Measurements from ENCODE around the gene GAPVD1. TPM values are rescaled to one million over a fixed set of nuclear protein-coding genes. Genes with fewer than 3 reads are reported as not detected.
A peak's percentile ranks its signal among the peaks of the same experiment; 100 is the strongest.

GAPVD1 gene
- total RNA-seq, 1 experiment from 2014 or later: 66.2 TPM

DNA sequence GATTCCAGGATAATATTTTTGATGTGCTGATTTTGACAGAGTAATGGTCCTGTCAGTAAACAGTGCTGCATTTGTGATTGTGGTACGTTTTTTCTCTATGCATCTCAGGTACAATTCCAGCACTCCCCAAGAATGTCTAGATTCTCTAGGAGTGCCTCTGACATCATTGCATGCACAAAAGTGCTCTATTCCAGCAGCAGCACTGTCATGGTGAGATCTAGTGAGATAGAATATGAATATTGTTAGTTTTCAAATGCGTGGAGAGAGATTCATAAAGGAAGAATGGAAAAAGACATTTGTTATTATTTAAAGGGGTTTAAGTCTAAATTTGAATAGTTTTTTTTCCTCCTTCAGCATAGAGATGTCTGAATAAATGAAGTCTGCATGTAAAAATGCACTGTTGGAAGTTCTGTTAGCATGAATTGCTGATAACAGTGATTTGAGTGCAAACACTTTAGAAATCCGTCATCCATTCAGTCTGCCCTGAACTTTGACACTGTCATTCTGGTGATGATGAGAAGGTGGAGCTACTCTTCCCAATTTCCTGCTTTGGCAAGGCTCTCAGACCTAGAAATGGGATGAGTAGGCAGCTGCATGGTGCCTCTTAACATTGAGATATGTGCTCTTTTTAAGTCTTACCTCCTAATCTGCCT lies 84.6 kb downstream of the GAPVD1 start:
- peaks cover 2% of the 10 kb centered on the region for H3K36me3 ChIP-seq (ENCODE audit: control insufficient read depth, insufficient read depth, low read length)
- no peaks in the 10 kb centered on the region for H3K27me3 ChIP-seq (replicated peaks; ENCODE audit: control insufficient read depth, insufficient read depth, low read length)
- no peaks in the 10 kb centered on the region for H3K9me3 ChIP-seq
- Mint-ChIP-seq H3K27ac (ENCODE audit: unreplicated experiment) (no peak overlapping the region), H3K36me3 (ENCODE audit: insufficient read depth, unreplicated experiment) (peaks cover 73% of the 10 kb centered on the region), H3K27me3 (ENCODE audit: insufficient read depth, unreplicated experiment) (no peaks in the 10 kb centered on the region), H3K4me1 (ENCODE audit: low read depth, unreplicated experiment) (peaks cover 6% of the 10 kb centered on the region), H3K4me3 (ENCODE audit: unreplicated experiment) (no peak overlapping the region), H3K9me3 (ENCODE audit: unreplicated experiment) (no peaks in the 10 kb centered on the region)
- intact Hi-C loops (cut with micrococcal nuclease; ENCODE audit: unreplicated experiment): no loop called here
- TF ChIP-seq, protein P1, sequence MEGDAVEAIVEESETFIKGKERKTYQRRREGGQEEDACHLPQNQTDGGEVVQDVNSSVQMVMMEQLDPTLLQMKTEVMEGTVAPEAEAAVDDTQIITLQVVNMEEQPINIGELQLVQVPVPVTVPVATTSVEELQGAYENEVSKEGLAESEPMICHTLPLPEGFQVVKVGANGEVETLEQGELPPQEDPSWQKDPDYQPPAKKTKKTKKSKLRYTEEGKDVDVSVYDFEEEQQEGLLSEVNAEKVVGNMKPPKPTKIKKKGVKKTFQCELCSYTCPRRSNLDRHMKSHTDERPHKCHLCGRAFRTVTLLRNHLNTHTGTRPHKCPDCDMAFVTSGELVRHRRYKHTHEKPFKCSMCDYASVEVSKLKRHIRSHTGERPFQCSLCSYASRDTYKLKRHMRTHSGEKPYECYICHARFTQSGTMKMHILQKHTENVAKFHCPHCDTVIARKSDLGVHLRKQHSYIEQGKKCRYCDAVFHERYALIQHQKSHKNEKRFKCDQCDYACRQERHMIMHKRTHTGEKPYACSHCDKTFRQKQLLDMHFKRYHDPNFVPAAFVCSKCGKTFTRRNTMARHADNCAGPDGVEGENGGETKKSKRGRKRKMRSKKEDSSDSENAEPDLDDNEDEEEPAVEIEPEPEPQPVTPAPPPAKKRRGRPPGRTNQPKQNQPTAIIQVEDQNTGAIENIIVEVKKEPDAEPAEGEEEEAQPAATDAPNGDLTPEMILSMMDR (IDR thresholded peaks at IDR 0.05; ENCODE audit: insufficient read depth in 1 of 2, low read depth in 1 of 2, low read length in 1 of 2, severe bottlenecking in 1 of 2, unreplicated experiment in 1 of 2): no peak
- no peak overlapping the region for H3K4me3 ChIP-seq (ENCODE audit: low read depth, low read length)
- DNase-seq: peak in 1 of 2 experiments; percentile 24
- BruUV-seq (replicated peaks): no TSS peak
- CTCF ChIA-PET: interaction anchor here (1.0 to 1.4 kb wide), 3 partner anchors 15 to 90 kb away, joined by 4 to 6 read pairs (median 5); partner anchors contain the start of gene GAPVD1
- POLR2A ChIA-PET: interaction anchor here (1.2 kb wide), 1 partner anchor 105 kb away, joined by 3 read pairs; the partner anchor contains the start of gene HSPA5
- peaks cover 12% of the 10 kb centered on the region for H3K4me1 ChIP-seq

DNA sequence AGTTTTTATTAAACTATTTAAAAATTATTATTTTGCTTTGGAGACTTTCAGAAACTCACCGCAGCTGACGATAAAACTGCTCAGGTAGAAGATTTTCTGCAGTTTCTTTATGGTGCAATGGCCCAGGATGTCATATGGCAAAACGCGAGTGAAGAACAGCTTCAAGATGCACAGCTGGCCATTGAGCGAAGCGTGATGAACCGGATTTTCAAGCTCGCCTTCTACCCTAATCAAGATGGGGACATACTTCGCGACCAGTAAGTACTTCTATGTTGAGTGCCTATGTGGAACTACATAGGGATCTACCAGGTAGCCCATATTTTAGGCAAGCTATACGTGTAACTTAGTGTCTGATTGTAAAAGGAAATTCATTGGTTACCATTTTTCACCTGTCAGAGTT lies 94.0 kb downstream of the GAPVD1 start:
- Histone ChIP-seq H3K9me3 (no peaks in the 10 kb centered on the region), H3K27me3 (replicated peaks; ENCODE audit: control insufficient read depth, insufficient read depth, low read length) (no peaks in the 10 kb centered on the region; the same call in 1 of the 2 replicates), H3K4me1 (no peaks in the 10 kb centered on the region), H3K4me3 (ENCODE audit: low read depth, low read length) (no peak overlapping the region), H3K36me3 (ENCODE audit: control insufficient read depth, insufficient read depth, low read length) (peaks cover 4% of the 10 kb centered on the region)
- DNase-seq: no peak
- Mint-ChIP-seq H3K4me3 (ENCODE audit: unreplicated experiment) (no peak overlapping the region), H3K4me1 (ENCODE audit: low read depth, unreplicated experiment) (no peaks in the 10 kb centered on the region), H3K36me3 (ENCODE audit: insufficient read depth, unreplicated experiment) (peaks cover 91% of the 10 kb centered on the region), H3K27ac (ENCODE audit: unreplicated experiment) (no peak overlapping the region), H3K27me3 (ENCODE audit: insufficient read depth, unreplicated experiment) (no peaks in the 10 kb centered on the region), H3K9me3 (ENCODE audit: unreplicated experiment) (no peaks in the 10 kb centered on the region)
- TF ChIP-seq, protein P1 (IDR thresholded peaks at IDR 0.05; ENCODE audit: insufficient read depth in 1 of 2, low read depth in 1 of 2, low read length in 1 of 2, severe bottlenecking in 1 of 2, unreplicated experiment in 1 of 2): no peak
- ChIA-PET CTCF (no interaction called here), POLR2A (no interaction called here)
- BruUV-seq (replicated peaks): no TSS peak
- intact Hi-C loops (cut with micrococcal nuclease; ENCODE audit: unreplicated experiment): no loop called here

DNA sequence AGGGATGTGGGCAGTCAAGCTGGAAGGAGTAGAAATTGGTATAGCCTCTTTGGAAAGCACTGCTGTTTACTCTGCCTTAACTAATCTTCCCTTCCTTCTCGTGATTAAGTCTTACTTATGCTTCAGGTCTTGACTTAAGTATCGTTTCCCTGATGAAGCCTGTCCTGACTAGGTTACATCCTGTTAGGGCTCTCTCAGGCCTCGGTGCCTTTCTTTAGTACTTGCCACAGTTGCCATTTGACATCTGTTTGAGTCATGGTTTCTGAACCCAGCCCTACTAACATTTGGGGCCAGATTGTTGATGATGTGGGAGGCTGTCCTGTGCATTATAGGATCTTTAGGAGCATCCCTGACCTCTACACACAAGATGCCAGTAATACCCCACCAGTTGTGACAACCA lies 94.4 kb downstream of the GAPVD1 start:
- no peaks in the 10 kb centered on the region for H3K27me3 Mint-ChIP-seq (ENCODE audit: insufficient read depth, unreplicated experiment)
- ChIA-PET CTCF (no interaction called here), POLR2A (no interaction called here)
- Histone ChIP-seq H3K36me3 (ENCODE audit: control insufficient read depth, insufficient read depth, low read length) (peaks cover 4% of the 10 kb centered on the region), H3K9me3 (no peaks in the 10 kb centered on the region), H3K27me3 (replicated peaks; ENCODE audit: control insufficient read depth, insufficient read depth, low read length) (no peaks in the 10 kb centered on the region; the same call in 1 of the 2 replicates), H3K4me1 (no peaks in the 10 kb centered on the region), H3K4me3 (ENCODE audit: low read depth, low read length) (no peak overlapping the region)
- no peaks in the 10 kb centered on the region for H3K4me1 Mint-ChIP-seq (ENCODE audit: low read depth, unreplicated experiment)
- TF ChIP-seq, protein P1 (IDR thresholded peaks at IDR 0.05; ENCODE audit: insufficient read depth in 1 of 2, low read depth in 1 of 2, low read length in 1 of 2, severe bottlenecking in 1 of 2, unreplicated experiment in 1 of 2): no peak
- H3K27ac Mint-ChIP-seq (ENCODE audit: unreplicated experiment): no peak overlapping the region
- H3K4me3 Mint-ChIP-seq (ENCODE audit: unreplicated experiment): no peak overlapping the region
- intact Hi-C loops (cut with micrococcal nuclease; ENCODE audit: unreplicated experiment): no loop called here
- BruUV-seq (replicated peaks): no TSS peak
- H3K36me3 Mint-ChIP-seq (ENCODE audit: insufficient read depth, unreplicated experiment): peaks cover 91% of the 10 kb centered on the region
- no peaks in the 10 kb centered on the region for H3K9me3 Mint-ChIP-seq (ENCODE audit: unreplicated experiment)
- DNase-seq: no peak
